Retina (tissue), 1 donor: ENCODE data around the gene TSPAN32.
"Not testable (repeated sequence)": the region's sequence is repeated elsewhere in the genome, so short reads cannot be mapped to it uniquely, and the experiment has no call there.

ENCODE experiments used
- DNase-seq: peaks from one replicate; pipeline ENCODE4 v3.0.0-alpha.2; 2016

TSPAN32 gene

GRCh38 chr11:2346586-2347307, 44.9 kb downstream of the TSPAN32 start:
- no peak for DNase-seq

GRCh38 chr11:2347308-2347830, 45.6 kb downstream of the TSPAN32 start:
- DNase-seq = no peak

GRCh38 chr11:2348986-2349385, 47.2 kb downstream of the TSPAN32 start:
- DNase-seq = no peak

- no peak for DNase-seq
Observed at GRCh38 chr11:2351701-2352100, 49.9 kb downstream of the TSPAN32 start.

- no peak for DNase-seq
Observed at GRCh38 chr11:2352420-2352819, 50.6 kb downstream of the TSPAN32 start.

- no peak for DNase-seq
Observed at GRCh38 chr11:2355000-2355644, 53.3 kb downstream of the TSPAN32 start.

- DNase-seq = no peak
Observed at GRCh38 chr11:2357246-2357645, 55.4 kb downstream of the TSPAN32 start.

GRCh38 chr11:2357651-2358050, 55.8 kb downstream of the TSPAN32 start:
- DNase-seq = not testable (repeated sequence)

- DNase-seq = no peak
Observed at GRCh38 chr11:2358754-2359442, 57.1 kb downstream of the TSPAN32 start.

- no peak for DNase-seq
Observed at GRCh38 chr11:2359557-2359956, 57.7 kb downstream of the TSPAN32 start.

- DNase-seq = no peak
Observed at GRCh38 chr11:2360081-2360642, 58.3 kb downstream of the TSPAN32 start.

- no peak for DNase-seq
Observed at GRCh38 chr11:2361565-2361964, 59.8 kb downstream of the TSPAN32 start.

GRCh38 chr11:2362414-2362813, 60.6 kb downstream of the TSPAN32 start:
- DNase-seq = no peak

GRCh38 chr11:2363130-2363529, 61.3 kb downstream of the TSPAN32 start:
- no peak for DNase-seq

GRCh38 chr11:2363577-2364370, 62.0 kb downstream of the TSPAN32 start:
- no peak for DNase-seq

- not testable (repeated sequence) for DNase-seq
Observed at GRCh38 chr11:2364386-2364785, 62.6 kb downstream of the TSPAN32 start.

GRCh38 chr11:2365571-2366210, 63.9 kb downstream of the TSPAN32 start:
- DNase-seq = no peak

GRCh38 chr11:2366276-2366675, 64.5 kb downstream of the TSPAN32 start:
- no peak for DNase-seq

GRCh38 chr11:2366733-2367132, 64.9 kb downstream of the TSPAN32 start:
- no peak for DNase-seq

GRCh38 chr11:2367266-2368160, 65.7 kb downstream of the TSPAN32 start:
- no peak for DNase-seq
